Activated naive CD8-positive, alpha-beta T cell (primary cell): ENCODE results near the gene SND1.

ENCODE experiments used
- H3K27ac Mint-ChIP-seq: one replicate; pipeline ENCODE4 v1.8.0; 2021; ENCODE audit warnings: mixed read lengths
- H3K27me3 Mint-ChIP-seq: one replicate; pipeline ENCODE4 v1.8.0; 2021; ENCODE audit warnings: mixed read lengths
- H3K36me3 Mint-ChIP-seq: one replicate; pipeline ENCODE4 v1.8.0; 2021; ENCODE audit warnings: mixed read lengths
- H3K4me1 Mint-ChIP-seq: one replicate; pipeline ENCODE4 v1.8.0; 2021; ENCODE audit warnings: low read depth, mixed read lengths
- H3K4me3 Mint-ChIP-seq: one replicate; pipeline ENCODE4 v1.8.0; 2021; ENCODE audit warnings: mild to moderate bottlenecking, mixed read lengths
- H3K9me3 Mint-ChIP-seq: one replicate; pipeline ENCODE4 v1.8.0; 2021; ENCODE audit warnings: low read depth, mixed read lengths

Gene SND1

GRCh38 chr7:127907110-127908040, 255.4 kb downstream of the SND1 start:
- Mint-ChIP-seq H3K4me3 (no peak overlapping the region), H3K27ac (no peak overlapping the region), H3K36me3 (peaks cover 19% of the 10 kb centered on the region), H3K4me1 (peaks cover 34% of the 10 kb centered on the region), H3K27me3 (no peaks in the 10 kb centered on the region), H3K9me3 (no peaks in the 10 kb centered on the region)

DNA sequence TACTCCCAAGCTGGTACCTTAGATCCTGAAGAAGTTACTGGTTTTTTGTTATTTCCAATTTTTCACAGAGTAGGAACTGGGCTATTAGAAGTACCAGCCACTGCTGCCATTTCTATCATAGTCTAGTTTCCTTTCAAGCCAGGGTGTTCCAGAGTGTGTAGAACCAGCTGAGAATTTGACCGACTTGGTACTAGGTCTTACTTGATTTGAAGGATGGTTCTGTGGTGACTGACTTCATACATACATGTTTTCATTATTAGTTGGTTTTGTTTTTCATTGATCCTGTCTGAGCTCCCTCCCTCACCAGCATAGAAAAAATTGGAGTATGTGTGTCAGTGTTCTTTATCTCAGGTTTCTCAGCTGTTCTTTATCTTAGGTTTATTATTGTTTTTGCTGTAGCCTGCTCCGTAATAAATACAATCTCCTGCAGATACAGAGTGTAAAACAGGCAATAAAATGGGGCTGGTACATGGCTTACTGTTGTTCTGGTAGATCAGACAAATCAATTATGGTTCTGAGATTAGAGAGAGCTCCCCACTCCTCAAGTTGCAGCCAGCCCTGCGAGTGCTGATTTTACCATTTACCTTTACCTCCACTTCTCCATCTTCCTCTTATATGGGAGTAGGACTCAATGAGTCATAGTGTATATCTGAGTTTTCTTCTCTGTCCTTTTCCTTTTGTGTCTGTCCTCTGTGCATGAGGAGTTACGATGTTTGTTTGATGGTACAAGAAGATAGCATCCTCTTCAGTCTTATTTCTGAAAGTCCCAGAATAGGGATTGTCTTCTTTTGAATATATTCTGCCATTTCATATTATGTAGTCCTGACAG, 256.6 kb downstream of the SND1 start:
- Mint-ChIP-seq H3K27me3 (no peaks in the 10 kb centered on the region), H3K27ac (peak overlapping the region; percentile 2), H3K36me3 (peaks cover 19% of the 10 kb centered on the region), H3K9me3 (no peaks in the 10 kb centered on the region), H3K4me3 (no peak overlapping the region), H3K4me1 (peaks cover 34% of the 10 kb centered on the region)

- Mint-ChIP-seq H3K4me1 (peaks cover 26% of the 10 kb centered on the region), H3K27me3 (no peaks in the 10 kb centered on the region), H3K27ac (no peak overlapping the region), H3K4me3 (no peak overlapping the region), H3K9me3 (no peaks in the 10 kb centered on the region), H3K36me3 (peaks cover 19% of the 10 kb centered on the region)
Measured at GRCh38 chr7:127909424-127910152, 257.6 kb downstream of the SND1 start.

- Mint-ChIP-seq H3K9me3 (no peaks in the 10 kb centered on the region), H3K27me3 (no peaks in the 10 kb centered on the region), H3K4me3 (no peak overlapping the region)
Measured at GRCh38 chr7:127910670-127911069, 258.7 kb downstream of the SND1 start.

GRCh38 chr7:127911968-127912511, 260.0 kb downstream of the SND1 start:
- Mint-ChIP-seq H3K4me1 (peaks cover 6% of the 10 kb centered on the region), H3K27me3 (no peaks in the 10 kb centered on the region), H3K4me3 (no peak overlapping the region), H3K27ac (no peak overlapping the region), H3K9me3 (no peaks in the 10 kb centered on the region), H3K36me3 (peaks cover 15% of the 10 kb centered on the region)

More at GRCh38 chr7:127910670-127911069, 258.7 kb downstream of the SND1 start:
- Mint-ChIP-seq H3K4me1 (peaks cover 16% of the 10 kb centered on the region), H3K36me3 (peaks cover 19% of the 10 kb centered on the region), H3K27ac (no peak overlapping the region)

GRCh38 chr7:127912901-127913300, 260.9 kb downstream of the SND1 start:
- H3K27me3 Mint-ChIP-seq, result no peaks in the 10 kb centered on the region
- H3K27ac Mint-ChIP-seq, result no peak overlapping the region
- H3K4me1 Mint-ChIP-seq, result no peaks in the 10 kb centered on the region
- H3K9me3 Mint-ChIP-seq, result no peaks in the 10 kb centered on the region
- no peak overlapping the region for H3K4me3 Mint-ChIP-seq
- H3K36me3 Mint-ChIP-seq, result peaks cover 13% of the 10 kb centered on the region

DNA sequence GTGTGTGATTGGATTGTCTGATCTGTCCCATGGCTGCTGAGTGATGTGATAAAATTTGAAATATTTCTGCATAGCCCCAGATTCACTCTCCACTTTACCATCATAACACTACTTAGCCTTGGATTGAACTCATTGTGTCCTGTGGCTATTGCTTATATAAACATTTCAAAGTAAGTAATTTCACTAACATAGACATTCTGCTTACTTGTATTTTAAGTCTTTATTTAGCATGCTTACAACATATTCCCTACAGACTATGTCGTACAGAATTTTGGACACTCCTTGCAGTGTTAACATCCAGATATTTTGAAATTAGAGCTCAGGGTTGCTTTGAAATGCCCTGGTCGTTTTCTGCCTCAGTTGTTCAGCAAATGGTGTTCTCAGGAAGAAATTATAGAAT, 261.7 kb downstream of the SND1 start:
- no peak overlapping the region for H3K4me3 Mint-ChIP-seq
- H3K27ac Mint-ChIP-seq, result no peak overlapping the region
- H3K9me3 Mint-ChIP-seq, result no peaks in the 10 kb centered on the region
- no peaks in the 10 kb centered on the region for H3K27me3 Mint-ChIP-seq
- no peaks in the 10 kb centered on the region for H3K4me1 Mint-ChIP-seq
- peaks cover 9% of the 10 kb centered on the region for H3K36me3 Mint-ChIP-seq

DNA sequence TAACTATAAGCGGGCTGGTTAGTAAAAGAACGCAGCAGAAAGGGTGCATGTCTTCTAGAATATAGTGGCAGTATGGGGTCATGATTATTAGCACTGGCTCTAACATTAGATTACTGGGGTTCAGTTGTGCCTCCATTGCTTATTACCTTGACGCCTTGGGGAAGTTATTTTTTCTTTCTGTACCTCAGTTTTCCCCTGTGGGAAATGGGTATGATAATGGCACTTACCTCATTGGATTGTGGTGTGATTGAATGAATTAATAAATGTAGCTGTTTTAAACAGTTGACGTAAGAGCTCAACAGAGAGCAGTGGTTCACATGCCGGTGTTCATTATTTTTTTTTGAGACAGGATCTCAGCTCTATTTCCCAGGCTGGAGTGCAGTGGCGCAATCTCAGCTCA, 262.7 kb downstream of the SND1 start:
- no peaks in the 10 kb centered on the region for H3K27me3 Mint-ChIP-seq
- H3K27ac Mint-ChIP-seq, result no peak overlapping the region
- no peak overlapping the region for H3K4me3 Mint-ChIP-seq
- H3K9me3 Mint-ChIP-seq, result no peaks in the 10 kb centered on the region
- H3K4me1 Mint-ChIP-seq, result peaks cover 1% of the 10 kb centered on the region
- peaks cover 5% of the 10 kb centered on the region for H3K36me3 Mint-ChIP-seq

- Mint-ChIP-seq H3K9me3 (no peaks in the 10 kb centered on the region), H3K36me3 (peaks cover 2% of the 10 kb centered on the region), H3K4me3 (no peak overlapping the region), H3K27me3 (no peaks in the 10 kb centered on the region), H3K4me1 (peaks cover 13% of the 10 kb centered on the region), H3K27ac (no peak overlapping the region)
Measured at GRCh38 chr7:127916735-127917134, 264.7 kb downstream of the SND1 start.

DNA sequence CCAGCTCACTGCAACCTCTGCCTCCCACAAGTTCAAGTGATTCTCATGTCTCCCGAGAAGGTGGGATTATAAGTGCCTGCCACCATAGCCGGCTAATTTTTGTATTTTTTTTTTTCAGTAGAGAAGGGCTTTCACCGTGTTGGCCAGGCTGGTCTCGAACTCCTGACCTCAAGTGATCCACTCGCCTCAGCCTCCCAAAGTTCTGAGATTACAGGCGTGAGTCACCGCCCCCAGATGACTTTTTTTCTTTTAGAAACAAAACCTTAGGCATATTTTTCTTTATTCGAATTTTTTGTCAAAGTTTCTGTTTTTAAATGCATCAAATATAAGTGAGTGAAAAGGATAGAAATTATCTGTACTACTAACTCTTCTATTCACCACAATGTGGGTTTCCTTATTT, 266.1 kb downstream of the SND1 start:
- Mint-ChIP-seq H3K36me3 (peaks cover 2% of the 10 kb centered on the region), H3K4me1 (peaks cover 15% of the 10 kb centered on the region), H3K9me3 (no peaks in the 10 kb centered on the region), H3K27ac (no peak overlapping the region), H3K4me3 (no peak overlapping the region), H3K27me3 (no peaks in the 10 kb centered on the region)

- Mint-ChIP-seq H3K27me3 (no peaks in the 10 kb centered on the region), H3K4me1 (peaks cover 20% of the 10 kb centered on the region), H3K4me3 (no peak overlapping the region), H3K9me3 (no peaks in the 10 kb centered on the region), H3K27ac (no peak overlapping the region), H3K36me3 (peaks cover 2% of the 10 kb centered on the region)
Measured at GRCh38 chr7:127920787-127921438, 268.9 kb downstream of the SND1 start.

DNA sequence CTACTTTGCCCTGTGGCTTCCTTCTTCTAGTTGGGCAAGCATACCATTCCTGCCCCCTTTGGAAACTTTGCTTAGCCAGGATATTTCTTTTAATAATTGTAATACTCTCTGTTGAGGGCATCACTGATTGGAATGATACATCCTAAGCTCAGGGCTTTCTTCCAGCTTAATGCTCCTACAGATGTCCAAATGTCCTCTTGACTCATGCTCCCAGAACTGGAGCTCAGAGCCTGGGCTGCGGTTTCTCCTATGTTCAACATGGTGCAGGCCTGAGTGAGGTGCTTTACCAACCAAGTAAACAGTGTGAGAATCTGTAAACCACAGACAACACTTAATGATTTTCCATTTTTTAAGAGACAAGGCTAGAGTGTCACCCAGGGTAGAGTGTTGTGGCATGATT, 270.7 kb downstream of the SND1 start:
- peaks cover 25% of the 10 kb centered on the region for H3K4me1 Mint-ChIP-seq
- H3K27me3 Mint-ChIP-seq, result no peaks in the 10 kb centered on the region
- no peaks in the 10 kb centered on the region for H3K9me3 Mint-ChIP-seq
- no peak overlapping the region for H3K4me3 Mint-ChIP-seq
- H3K36me3 Mint-ChIP-seq, result peaks cover 5% of the 10 kb centered on the region
- no peak overlapping the region for H3K27ac Mint-ChIP-seq

GRCh38 chr7:127924874-127925273, 272.9 kb downstream of the SND1 start:
- Mint-ChIP-seq H3K9me3 (no peaks in the 10 kb centered on the region), H3K36me3 (peaks cover 15% of the 10 kb centered on the region), H3K4me3 (no peak overlapping the region), H3K4me1 (peaks cover 23% of the 10 kb centered on the region), H3K27ac (no peak overlapping the region), H3K27me3 (no peaks in the 10 kb centered on the region)

DNA sequence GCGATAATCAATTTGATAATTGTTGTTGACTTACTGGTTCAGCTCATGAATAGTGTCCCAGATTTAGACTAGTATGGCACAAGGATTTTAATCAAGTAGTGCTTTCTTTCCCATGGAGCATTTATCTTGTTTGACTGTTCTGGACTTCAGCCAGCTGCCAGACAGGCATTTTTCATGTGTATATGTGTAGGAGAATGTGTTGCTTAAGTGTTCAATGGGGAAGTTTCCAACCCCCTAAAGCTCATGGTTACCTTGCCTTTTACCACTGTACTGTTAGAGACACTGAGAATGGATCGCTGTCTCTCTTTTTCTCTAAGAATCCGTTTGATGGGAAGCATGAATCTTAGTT, 275.3 kb downstream of the SND1 start:
- Mint-ChIP-seq H3K4me1 (peaks cover 10% of the 10 kb centered on the region), H3K27ac (peak overlapping the region; percentile 22), H3K36me3 (peaks cover 29% of the 10 kb centered on the region), H3K27me3 (no peaks in the 10 kb centered on the region), H3K9me3 (no peaks in the 10 kb centered on the region), H3K4me3 (no peak overlapping the region)
